HepG2 (cell line): ENCODE results near the gene JPH4. TPM values are rescaled to one million over a fixed set of nuclear protein-coding genes. Genes with fewer than 3 reads are reported as not detected.

Experiments used
- DBP ChIP-seq: sonication (generic); formaldehyde crosslinking; IDR thresholded peaks from 2 replicates; pipeline ENCODE4 v1.4.0; 2020; ENCODE audit warnings: missing genetic modification reagents; ENCODE audit errors: not compliant biosample characterization
- EZH2 ChIP-seq: conservative IDR thresholded peaks from 2 replicates; pipeline ENCODE4 v1.6.1; 2012; ENCODE audit warnings: mild to moderate bottlenecking, low read depth, low read length, moderate library complexity
- KLF16 ChIP-seq, 2 experiments: sonication (generic) in 1 of 2; formaldehyde crosslinking in 1 of 2; IDR thresholded peaks; 2 replicates each; pipeline versions ENCODE4 v1.6.1 to v1.8.0; 2016 to 2023; ENCODE audit warnings: missing genetic modification reagents in 2 of 2, missing compliant biosample characterization in 1 of 2
- MED8 ChIP-seq: sonication (generic); formaldehyde crosslinking; IDR thresholded peaks from 2 replicates; pipeline ENCODE4 v1.8.1; 2023; ENCODE audit warnings: mild to moderate bottlenecking, missing genetic modification reagents; ENCODE audit not compliant: insufficient replicate concordance
- NAIF1 ChIP-seq: sonication (generic); formaldehyde crosslinking; IDR thresholded peaks from 2 replicates; pipeline ENCODE4 v1.5.0; 2020; ENCODE audit warnings: mild to moderate bottlenecking, missing genetic modification reagents, borderline replicate concordance
- RFX3 ChIP-seq: IDR thresholded peaks from 2 replicates; pipeline ENCODE4 v1.6.1; 2016; ENCODE audit warnings: missing biosample characterization, missing genetic modification reagents
- TFAP4 ChIP-seq: sonication (generic); IDR thresholded peaks from 2 replicates; pipeline ENCODE4 v1.6.1; 2016; ENCODE audit warnings: low read depth, borderline replicate concordance
- TIGD3 ChIP-seq: sonication (generic); formaldehyde crosslinking; IDR thresholded peaks from 2 replicates; pipeline ENCODE4 v1.5.1; 2020; ENCODE audit warnings: mild to moderate bottlenecking, missing genetic modification reagents, borderline replicate concordance
- TRIM22 ChIP-seq: fragments of 450-650 bp; IDR thresholded peaks from 2 replicates; pipeline ENCODE4 v1.6.1; 2017
- ZNF724P ChIP-seq: sonication (generic); formaldehyde crosslinking; IDR thresholded peaks from 2 replicates; pipeline ENCODE4 v1.8.0; 2022; ENCODE audit warnings: missing genetic modification reagents, borderline replicate concordance
- polyA plus RNA-seq, 8 experiments: library from polyadenylated mRNA; depleted of rRNA in 3 of 8; stranded (reverse) in 7 of 8; unstranded in 1 of 8; fragments of >200 nt; fragmentation: Illumina TruSeq in 4 of 8; extraction: Trizol in 4 of 8; gene quantifications; 2 replicates each; pipeline versions ENCODE4 v1.2.1 to v1.2.3, GENCODE V29; 2011 to 2016; ENCODE audit warnings: low read depth in 4 of 8, missing spikeins in 1 of 8, mixed read lengths in 1 of 8; ENCODE audit not compliant: insufficient read depth in 1 of 8
- total RNA-seq, 5 experiments: library from RNA; depleted of rRNA; stranded (reverse); fragments of >200 nt; fragmentation: Illumina TruSeq; extraction: Trizol; gene quantifications; 2 replicates each; pipeline ENCODE4 v1.2.3, GENCODE V29; 2016; ENCODE audit warnings: low read depth in 1 of 5

JPH4 gene
- total and polyA plus RNA-seq, 2 of the 13 experiments (the other 11 are each of a cell fraction or from before 2014, with no cell fraction given), result 0.08 to 0.22 TPM

GRCh38 chr14:23544511-23545447 is 33.8 kb downstream of the JPH4 start (continued):
- TF ChIP-seq TRIM22 (0 out of 2 replicates have a peak, but pooled peaks have one; percentile 82), RFX3 (no peak), TIGD3 (CRISPR knock-in tag) (no peak), EZH2 (no peak), MED8 (CRISPR knock-in tag) (no peak), DBP (CRISPR knock-in tag) (no peak), TFAP4 (peak; percentile 31; the same call in 1 of the 2 replicates), ZNF724P (CRISPR knock-in tag) (no peak), KLF16 (CRISPR knock-in tag; IDR thresholded peaks at IDR 0.05) (no peak), NAIF1 (CRISPR knock-in tag) (no peak)
